Right renal pelvis (tissue), 4 donors: ENCODE results near the gene BICDL2. TPM values are rescaled to one million over a fixed set of nuclear protein-coding genes. Genes with fewer than 3 reads are reported as not detected.

Experiments used
- DNase-seq, 4 donors: peaks; one replicate each; pipeline ENCODE4 v3.0.0-alpha.2; 2013; ENCODE audit warnings: low read depth in 4 of 4, low spot score in 3 of 4, missing footprints in 1 of 4
- polyA plus RNA-seq, 4 donors: library from polyadenylated mRNA; unstranded; fragments of 120-200 nt; gene quantifications; one replicate each; pipeline ENCODE4 v1.2.1, GENCODE V29; 2013; ENCODE audit not compliant: insufficient read length in 4 of 4

Gene BICDL2
- polyA plus RNA-seq, 4 donors = 1.2 to 3.8 (median 2.9) TPM

DNA sequence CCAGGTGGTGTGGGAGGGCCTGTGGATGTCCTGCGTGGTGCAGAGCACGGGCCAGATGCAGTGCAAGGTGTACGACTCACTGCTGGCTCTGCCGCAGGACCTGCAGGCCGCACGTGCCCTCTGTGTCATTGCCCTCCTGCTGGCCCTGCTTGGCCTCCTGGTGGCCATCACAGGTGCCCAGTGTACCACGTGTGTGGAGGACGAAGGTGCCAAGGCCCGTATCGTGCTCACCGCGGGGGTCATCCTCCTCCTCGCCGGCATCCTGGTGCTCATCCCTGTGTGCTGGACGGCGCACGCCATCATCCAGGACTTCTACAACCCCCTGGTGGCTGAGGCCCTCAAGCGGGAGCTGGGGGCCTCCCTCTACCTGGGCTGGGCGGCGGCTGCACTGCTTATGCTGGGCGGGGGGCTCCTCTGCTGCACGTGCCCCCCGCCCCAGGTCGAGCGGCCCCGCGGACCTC lies 23.2 kb downstream of the BICDL2 start:
- no peak for DNase-seq

GRCh38 chr16:3012828-3013420 lies 23.8 kb downstream of the BICDL2 start, which contains the start of gene CLDN9:
Gene CLDN9 (plus strand): TSS chr16:3012923. CDS start chr16:3013363, 440 bp downstream.
- no peak for DNase-seq

DNA sequence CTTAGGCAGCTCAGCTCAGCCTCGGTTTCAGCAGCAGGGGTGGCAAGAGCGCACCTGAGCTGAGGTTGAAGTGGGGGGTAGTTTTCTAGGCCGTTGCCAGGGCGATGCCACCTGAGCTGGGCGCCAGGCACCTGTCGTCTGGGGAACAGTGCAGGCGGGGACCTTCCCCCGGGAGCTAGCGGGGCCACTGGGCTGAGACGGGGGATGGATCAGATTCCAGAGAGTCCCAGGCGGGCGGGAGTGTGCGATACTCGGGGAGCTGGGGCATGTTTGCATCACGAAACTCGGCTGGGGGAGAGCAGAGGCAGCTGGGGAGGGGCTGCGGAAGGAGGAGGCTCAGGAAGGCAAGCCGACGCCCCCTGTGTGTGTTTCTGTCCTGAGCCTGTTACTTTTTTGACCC lies 24.5 kb downstream of the BICDL2 start:
- no peak for DNase-seq

DNA sequence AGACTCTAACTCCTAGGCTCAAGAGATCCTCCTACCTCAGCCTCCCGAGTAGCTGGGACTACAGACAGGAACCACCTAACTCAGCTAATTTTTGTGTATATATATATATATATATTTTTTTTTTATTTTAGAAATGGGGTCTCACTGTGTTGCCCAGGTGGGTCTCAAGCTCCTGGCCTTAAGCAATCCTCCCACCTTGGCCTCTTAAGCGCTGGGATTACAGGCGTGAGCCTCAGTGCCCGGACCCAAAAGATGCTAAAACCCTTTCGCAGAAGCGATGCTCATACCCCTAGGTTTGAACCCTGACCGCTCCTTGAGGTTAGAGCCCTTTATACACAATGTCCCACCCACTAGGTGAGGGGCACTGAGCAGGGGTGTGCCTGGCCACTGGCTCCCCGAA lies 26.2 kb downstream of the BICDL2 start:
- DNase-seq = no peak

- peak in 1 of 4 donors; percentile 74 for DNase-seq
These were observed 27.0 kb downstream of the BICDL2 start for GRCh38 chr16:3009568-3010390.

GRCh38 chr16:3008690-3009037 lies 28.1 kb downstream of the BICDL2 start:
- no peak for DNase-seq

GRCh38 chr16:3007957-3008689 lies 28.6 kb downstream of the BICDL2 start:
- DNase-seq = no peak

GRCh38 chr16:3007059-3007956 lies 29.4 kb downstream of the BICDL2 start:
- no peak for DNase-seq

DNA sequence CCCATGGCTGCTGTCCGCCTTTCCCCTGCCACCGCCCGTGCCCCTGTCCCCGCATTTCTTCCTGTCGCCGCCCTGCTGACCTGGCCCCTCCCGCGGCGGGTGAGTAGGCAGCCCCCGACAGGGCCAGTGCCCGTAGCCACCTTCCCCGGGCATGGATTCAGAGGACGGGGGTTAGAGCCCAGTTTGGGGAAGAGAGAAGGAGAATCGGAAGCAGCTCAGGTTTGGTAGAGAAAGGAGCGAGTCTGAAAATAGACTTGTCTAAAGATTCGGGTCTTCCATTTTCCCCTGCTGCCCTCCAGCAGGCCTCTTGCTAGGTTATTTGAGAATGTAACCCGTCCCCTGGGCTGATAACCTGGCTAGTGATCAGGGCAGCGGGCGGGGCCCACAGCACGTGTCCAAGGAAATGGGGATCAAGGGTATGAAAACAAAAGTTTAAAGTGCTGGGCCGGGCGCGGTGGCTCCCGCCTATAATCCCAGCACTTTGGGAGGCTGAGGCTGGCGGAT lies 31.9 kb downstream of the BICDL2 start:
- DNase-seq = no peak

- no peak for DNase-seq
These were observed 32.4 kb downstream of the BICDL2 start for GRCh38 chr16:3004319-3004718.

DNA sequence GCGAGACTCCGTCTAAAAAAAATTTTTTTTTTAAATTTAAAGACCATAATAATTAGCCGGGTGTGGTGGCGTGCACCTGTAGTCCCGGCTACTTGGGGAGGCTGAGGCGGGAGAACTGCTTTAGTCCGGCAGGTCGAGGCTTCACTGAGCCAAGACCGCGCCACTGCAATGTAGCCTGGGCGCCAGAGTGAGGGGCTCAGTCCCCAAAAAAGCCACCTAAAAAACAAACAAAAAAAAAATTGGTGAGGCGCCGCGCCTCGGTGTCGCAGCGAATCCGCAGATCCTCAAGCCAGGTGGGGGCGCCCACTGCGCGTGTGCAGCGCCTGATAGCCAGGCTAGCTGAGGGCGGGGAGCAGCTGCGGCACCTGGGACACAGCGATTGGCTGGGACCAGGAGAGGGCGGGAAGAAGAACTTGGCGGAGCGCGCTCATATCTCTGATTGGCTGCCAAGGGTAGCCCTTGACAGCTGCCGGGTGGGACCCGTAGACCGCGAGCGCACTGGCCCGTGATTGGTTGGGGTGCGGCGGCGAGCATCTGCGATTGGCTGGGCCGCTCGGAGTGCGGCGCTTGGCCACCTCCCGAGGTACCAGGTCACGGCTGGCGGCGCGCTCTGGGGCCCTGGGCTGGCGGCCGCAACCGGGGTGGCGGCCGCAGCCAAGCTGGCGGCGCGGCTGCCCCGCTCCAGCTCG lies 33.0 kb downstream of the BICDL2 start:
- peak; percentile 90 to 94 (median 94) for DNase-seq

DNA sequence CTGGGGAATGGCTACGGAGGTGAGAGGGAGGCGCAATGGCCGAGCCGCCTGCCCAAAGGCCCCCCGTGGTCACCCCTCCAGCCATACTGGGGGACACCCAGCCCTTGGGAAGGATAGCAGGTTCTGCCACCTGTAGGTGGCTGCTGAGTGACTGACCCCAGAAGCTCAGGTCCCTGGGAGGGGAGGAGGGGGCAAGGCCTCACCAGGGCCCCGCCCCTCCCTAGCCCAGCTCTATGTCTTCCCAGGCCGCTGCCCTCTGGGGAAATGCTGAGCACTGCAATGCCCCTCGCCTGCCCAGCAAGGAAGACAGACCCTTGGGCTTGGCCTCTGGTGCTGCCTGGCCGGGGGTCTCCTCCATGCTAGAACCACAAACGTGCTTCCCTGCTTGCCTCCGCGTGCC lies 35.4 kb downstream of the BICDL2 start:
- no peak for DNase-seq

DNA sequence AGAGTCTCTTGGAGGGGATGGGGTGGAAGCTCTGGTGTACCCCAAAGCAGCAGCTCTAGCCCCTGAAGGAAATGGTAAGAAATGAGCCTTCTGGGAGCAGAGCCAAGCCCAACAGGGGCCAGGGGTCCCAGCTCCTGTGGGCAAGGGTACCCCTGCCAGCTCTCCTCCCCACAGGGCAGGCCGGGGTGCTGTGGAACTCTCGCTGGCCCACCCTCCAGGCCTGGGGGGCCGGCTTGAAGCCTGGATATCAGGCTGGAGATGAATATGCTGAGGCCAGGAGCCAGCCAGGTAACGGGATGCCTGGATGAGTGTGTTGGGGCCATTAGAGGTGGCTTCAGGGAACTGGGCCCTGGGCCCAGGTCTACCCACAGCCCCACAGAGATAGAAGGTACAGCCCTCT lies 36.2 kb downstream of the BICDL2 start:
- no peak for DNase-seq

DNA sequence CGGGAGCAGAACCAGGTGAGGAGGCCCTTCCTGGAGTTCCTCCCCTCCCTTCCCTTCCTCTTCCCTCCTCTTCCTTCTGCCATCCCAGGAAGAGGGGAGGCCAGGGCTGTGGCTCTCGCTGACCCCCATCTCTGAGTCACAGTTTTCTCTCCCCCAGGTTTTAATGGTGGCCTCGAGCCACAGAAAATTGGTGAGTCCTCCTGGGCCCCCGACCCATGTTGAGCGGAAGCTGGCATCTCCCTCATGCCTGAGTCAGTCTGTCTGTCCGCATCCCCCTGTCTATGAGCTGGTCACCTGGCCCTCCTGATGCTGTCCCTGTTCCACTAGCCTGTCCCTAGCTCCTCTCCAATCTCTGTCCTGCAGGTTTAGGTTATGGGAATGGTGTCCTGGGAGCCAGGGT lies 36.8 kb downstream of the BICDL2 start:
- DNase-seq = no peak

- DNase-seq = no peak
These were observed 40.4 kb downstream of the BICDL2 start for GRCh38 chr16:2996298-2996697.

DNA sequence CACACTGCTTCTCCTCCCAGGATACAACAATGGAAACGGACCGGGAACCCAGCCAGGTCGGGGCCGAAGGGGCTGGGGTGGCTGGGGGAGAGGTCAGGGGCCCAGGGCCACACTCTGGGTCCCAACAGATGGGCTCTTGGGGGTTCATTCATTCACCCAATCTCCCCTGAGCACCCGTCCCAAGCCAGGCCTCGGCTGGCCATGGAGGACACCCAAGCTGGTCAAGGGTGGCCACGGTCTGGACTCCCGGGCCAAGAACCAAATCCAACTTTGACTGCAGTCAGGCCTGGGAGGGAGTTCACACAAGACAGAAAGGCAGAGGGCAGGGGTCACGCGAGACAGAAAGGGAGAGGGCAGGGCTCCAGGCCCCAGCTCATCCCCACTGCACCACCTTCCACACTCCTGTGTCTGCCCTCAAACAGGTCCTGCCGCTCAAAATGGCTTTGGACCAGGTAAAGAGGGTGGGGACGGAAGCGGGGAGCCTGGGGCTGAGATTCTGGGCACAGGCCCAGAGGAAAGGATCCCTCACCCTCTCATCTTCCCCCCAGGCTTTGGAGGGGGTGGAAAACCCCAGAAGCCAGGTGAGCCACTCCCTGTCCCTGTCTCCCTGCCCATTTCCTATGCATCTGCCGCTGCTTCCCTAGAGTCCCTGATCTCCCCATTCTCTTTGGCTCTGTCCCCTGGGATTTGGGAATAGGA lies 44.2 kb downstream of the BICDL2 start:
- no peak for DNase-seq

DNA sequence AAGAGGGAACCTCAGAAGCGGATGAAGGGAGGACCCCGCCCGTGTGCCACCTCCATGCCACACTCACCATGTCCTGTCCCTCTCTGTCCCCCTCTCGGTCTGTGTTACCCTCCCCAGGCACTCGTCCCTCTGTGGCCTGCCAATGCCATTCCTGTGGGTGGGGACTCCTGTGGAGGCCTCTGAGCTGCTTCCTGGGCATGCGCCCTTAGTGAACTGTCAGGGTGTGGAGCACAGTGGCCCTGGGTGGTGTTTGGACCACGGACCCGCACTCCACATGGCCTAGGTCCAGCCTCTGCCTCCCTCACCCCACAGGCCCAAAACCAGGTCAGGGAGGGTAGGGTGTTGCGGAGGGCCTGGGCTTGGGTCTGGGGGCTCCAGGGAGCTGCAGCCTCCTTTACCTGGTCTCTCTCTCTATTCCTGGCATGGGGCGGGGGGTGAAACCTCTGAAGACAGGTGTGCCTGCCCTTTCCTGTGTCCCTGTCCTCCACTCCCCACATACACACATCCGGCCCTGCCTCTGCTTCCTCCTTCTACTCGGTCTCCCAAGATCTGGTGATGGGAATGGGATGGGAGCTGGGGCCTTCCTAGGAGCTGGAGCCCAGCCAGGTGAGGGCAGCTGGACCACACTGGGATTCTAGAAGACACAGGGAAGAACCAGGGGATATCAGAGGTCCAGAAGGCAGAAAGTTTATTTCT lies 45.0 kb downstream of the BICDL2 start:
- no peak for DNase-seq

DNA sequence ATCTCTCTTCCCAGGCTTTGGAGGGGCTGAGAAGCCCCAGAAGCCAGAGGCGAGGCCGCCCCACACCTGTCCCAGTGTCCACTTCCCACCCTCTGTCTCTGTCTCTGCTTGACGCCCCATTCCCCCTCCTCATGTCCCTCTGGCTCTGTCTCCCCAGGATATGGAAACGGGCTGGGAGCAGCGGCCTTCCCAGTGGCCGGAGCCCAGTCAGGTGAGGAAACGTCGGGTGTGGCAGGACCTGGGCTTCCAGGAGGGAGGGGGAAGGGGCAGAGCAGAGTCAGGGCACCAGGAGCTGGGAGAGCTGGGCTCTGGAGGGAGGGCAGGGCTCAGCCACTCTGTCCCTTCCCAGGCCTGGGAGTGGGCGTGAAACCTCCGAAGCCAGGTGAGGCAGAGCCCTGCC lies 45.9 kb downstream of the BICDL2 start:
- DNase-seq = no peak
